ENCODE data around the gene KISS1R. TPM values are rescaled to one million over a fixed set of nuclear protein-coding genes. Genes with fewer than 3 reads are reported as not detected.
A peak's percentile ranks its signal among the peaks of the same experiment; 100 is the strongest.

Gene KISS1R
- polyA plus RNA-seq, 1 donor (not counting 4 experiments of a cell fraction or from before 2014, with no cell fraction given), result not detected

- Histone ChIP-seq H3K27ac (ENCODE audit: control insufficient read depth, insufficient read depth, low read length) (no peak overlapping the region), H3K4me2 (ENCODE audit: control insufficient read depth, extremely low read depth, insufficient read depth, low read depth, low read length) (no peak overlapping the region), H2AFZ (ENCODE audit: control insufficient read depth, low read length) (no peak overlapping the region), H3K4me3 (ENCODE audit: control insufficient read depth in 2 of 3, extremely low read depth in 1 of 3, insufficient read depth in 2 of 3, low read depth in 1 of 3, low read length in 3 of 3) (no peak overlapping the region), H3K36me3 (ENCODE audit: control insufficient read depth in 2 of 2, extremely low read depth in 1 of 2, insufficient read depth in 2 of 2, low read length in 2 of 2) (no peaks in the 10 kb centered on the region), H3K4me1 (ENCODE audit: control insufficient read depth, extremely low read depth, insufficient read depth, low read length) (peaks cover 5% of the 10 kb centered on the region), H3K27me3 (ENCODE audit: control insufficient read depth, extremely low read depth, insufficient read depth, low read length) (no peaks in the 10 kb centered on the region), H4K20me1 (ENCODE audit: control insufficient read depth, extremely low read depth, insufficient read depth, low read length) (peaks cover 4% of the 10 kb centered on the region), H3K9ac (ENCODE audit: control insufficient read depth, extremely low read depth, insufficient read depth, low read length) (no peak overlapping the region), H3K9me1 (ENCODE audit: control insufficient read depth, extremely low read depth, insufficient read depth, low read length) (no peaks in the 10 kb centered on the region), H3K79me2 (ENCODE audit: control insufficient read depth, insufficient read depth, low read length) (no peaks in the 10 kb centered on the region), H3K9me3 (ENCODE audit: control insufficient read depth, low read depth, low read length) (no peaks in the 10 kb centered on the region)
- DNase-seq (ENCODE audit: low read depth, low spot score), result no peak
- TF ChIP-seq CTCF (optimal IDR thresholded peaks at IDR 0.05 in 1 of 3, IDR thresholded peaks at IDR 0.05 in 1 of 3, conservative IDR thresholded peaks at IDR 0.05 in 1 of 3; ENCODE audit: extremely low read depth in 1 of 3, insufficient read depth in 2 of 3, low read length in 3 of 3) (no peak), EZH2 (IDR thresholded peaks at IDR 0.05; ENCODE audit: low read length) (no peak)
- peak; percentile 46 for FAIRE-seq
- dilution Hi-C loops (cut with MboI; ENCODE audit: extremely low pct_ligation_motif_present, low sequenced_read_pairs), result no loop called here
Measured at GRCh38 chr19:958967-959855, 42.1 kb downstream of the KISS1R start.

- dilution Hi-C loops (cut with MboI; ENCODE audit: extremely low pct_ligation_motif_present, low sequenced_read_pairs), result no loop called here
- TF ChIP-seq EZH2 (IDR thresholded peaks at IDR 0.05; ENCODE audit: low read length) (no peak), CTCF (optimal IDR thresholded peaks at IDR 0.05 in 1 of 3, IDR thresholded peaks at IDR 0.05 in 1 of 3, conservative IDR thresholded peaks at IDR 0.05 in 1 of 3; ENCODE audit: extremely low read depth in 1 of 3, insufficient read depth in 2 of 3, low read length in 3 of 3) (no peak)
- no peaks in the 10 kb centered on the region for H3K9me3 ChIP-seq (ENCODE audit: control insufficient read depth, low read depth, low read length)
- no peak overlapping the region for H3K4me3 ChIP-seq (ENCODE audit: control insufficient read depth in 2 of 3, extremely low read depth in 1 of 3, insufficient read depth in 2 of 3, low read depth in 1 of 3, low read length in 3 of 3)
- H3K4me1 ChIP-seq (ENCODE audit: control insufficient read depth, extremely low read depth, insufficient read depth, low read length), result peaks cover 5% of the 10 kb centered on the region
- H3K9me1 ChIP-seq (ENCODE audit: control insufficient read depth, extremely low read depth, insufficient read depth, low read length), result no peaks in the 10 kb centered on the region
- no peak overlapping the region for H3K27ac ChIP-seq (ENCODE audit: control insufficient read depth, insufficient read depth, low read length)
- H3K4me2 ChIP-seq (ENCODE audit: control insufficient read depth, extremely low read depth, insufficient read depth, low read depth, low read length), result no peak overlapping the region
- H4K20me1 ChIP-seq (ENCODE audit: control insufficient read depth, extremely low read depth, insufficient read depth, low read length), result peaks cover 4% of the 10 kb centered on the region
- no peaks in the 10 kb centered on the region for H3K79me2 ChIP-seq (ENCODE audit: control insufficient read depth, insufficient read depth, low read length)
- H2AFZ ChIP-seq (ENCODE audit: control insufficient read depth, low read length), result no peak overlapping the region
- peaks cover 0 to 5% of the 10 kb centered on the region in 2 experiments for H3K36me3 ChIP-seq (ENCODE audit: control insufficient read depth in 2 of 2, extremely low read depth in 1 of 2, insufficient read depth in 2 of 2, low read length in 2 of 2)
- DNase-seq (ENCODE audit: low read depth, low spot score), result no peak
- no peaks in the 10 kb centered on the region for H3K27me3 ChIP-seq (ENCODE audit: control insufficient read depth, extremely low read depth, insufficient read depth, low read length)
- no peak for FAIRE-seq
- H3K9ac ChIP-seq (ENCODE audit: control insufficient read depth, extremely low read depth, insufficient read depth, low read length), result no peak overlapping the region
Measured at GRCh38 chr19:960020-960419, 42.9 kb downstream of the KISS1R start.
